D341Med (cell line): ENCODE results near the gene SLC25A48.
"Not testable (repeated sequence)": the region's sequence is repeated elsewhere in the genome, so short reads cannot be mapped to it uniquely, and the experiment has no call there.

Source experiments
- DNase-seq: peaks from one replicate; pipeline ENCODE4 v3.0.0; 2012; ENCODE audit warnings: low spot score

Gene SLC25A48

DNA sequence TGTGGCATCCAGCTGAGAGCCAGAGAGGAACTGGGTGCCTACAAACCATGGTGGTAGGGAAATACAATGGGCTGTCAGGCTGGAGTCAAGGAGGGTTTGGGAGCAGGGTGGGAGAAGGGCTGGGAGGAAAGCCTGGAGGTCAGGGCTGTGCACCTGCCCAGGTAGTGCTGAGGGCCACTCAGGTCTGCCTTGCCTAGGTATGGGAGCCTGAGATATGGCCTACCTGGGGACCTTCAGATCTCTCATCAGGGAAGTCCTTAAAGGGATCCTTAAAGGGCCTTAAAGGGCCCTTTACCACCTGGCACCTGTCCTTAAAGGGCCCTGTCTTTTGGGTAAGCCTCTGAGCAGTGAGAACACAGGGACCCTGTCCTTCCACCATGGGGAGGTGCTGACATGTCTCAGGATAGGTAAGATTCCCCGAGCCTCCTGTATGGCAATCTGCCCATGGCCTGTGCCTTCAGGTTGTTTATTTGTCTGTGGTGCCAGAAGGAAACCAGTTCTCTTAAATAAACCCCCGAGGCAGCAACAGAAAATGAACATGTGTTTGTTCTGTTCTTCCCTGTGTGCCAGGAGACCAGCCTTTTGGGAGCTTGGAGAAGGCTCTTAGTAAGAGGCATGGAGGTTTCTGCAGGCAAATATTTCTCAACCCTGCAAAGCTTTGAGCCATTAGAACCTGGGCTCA, 23.3 kb downstream of the SLC25A48 start:
- DNase-seq = no peak

DNA sequence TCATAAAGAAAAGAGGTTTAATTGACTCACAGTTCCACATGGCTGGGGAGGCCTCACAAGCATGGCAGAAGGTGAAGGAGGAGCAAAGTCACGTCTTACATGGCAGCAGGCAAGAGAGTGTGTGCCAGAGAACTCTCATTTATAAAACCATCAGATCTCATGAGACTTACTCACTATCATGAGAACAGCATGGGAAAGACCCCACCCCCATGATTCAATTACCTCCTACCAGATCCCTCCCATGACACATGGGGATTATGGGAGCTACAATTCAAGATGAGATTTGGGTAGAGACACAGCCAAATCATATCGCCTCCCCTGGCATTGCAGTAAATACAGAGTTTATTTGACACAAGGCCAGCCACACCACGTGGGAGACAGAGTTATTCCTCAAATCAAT, 24.7 kb downstream of the SLC25A48 start:
- not testable (repeated sequence) for DNase-seq

DNA sequence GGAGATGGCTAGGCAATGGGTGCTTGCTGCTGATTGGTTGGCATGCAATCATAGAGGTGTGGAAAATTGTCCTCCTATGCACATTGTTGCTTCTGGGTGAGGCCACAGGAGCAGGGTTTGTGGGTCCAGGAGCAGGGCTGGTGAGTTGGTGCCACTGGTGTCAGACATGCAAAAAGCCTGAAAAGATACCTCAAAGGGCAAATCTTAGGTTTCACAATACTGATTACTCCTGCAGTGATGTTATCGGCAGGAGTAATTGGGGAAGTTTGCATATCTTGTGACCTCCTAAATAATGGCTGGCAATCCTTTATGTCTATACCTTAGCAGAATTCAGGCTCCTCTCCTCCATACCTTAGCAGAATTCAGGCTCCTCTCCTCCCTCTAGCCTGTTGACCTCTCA, 25.2 kb downstream of the SLC25A48 start:
- DNase-seq = no peak

DNA sequence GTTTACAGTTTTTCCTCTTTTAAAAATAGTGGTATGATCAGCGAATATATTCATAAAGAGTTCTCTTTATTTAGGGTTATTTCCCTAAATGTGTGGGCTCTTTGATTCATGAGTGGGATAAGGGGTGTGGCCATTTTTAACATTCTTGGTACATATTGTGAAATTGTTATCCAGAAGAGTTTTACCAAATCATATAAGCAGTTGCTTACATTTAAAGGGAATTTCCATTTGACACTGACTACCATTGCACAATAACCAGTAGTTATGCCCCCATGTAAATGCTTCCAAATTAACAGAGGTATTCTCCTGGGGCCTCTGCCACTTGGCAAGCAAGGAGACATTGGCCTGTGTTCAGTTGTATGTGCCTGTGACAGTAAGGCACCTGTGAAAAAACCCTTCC, 27.2 kb downstream of the SLC25A48 start:
- no peak for DNase-seq

DNA sequence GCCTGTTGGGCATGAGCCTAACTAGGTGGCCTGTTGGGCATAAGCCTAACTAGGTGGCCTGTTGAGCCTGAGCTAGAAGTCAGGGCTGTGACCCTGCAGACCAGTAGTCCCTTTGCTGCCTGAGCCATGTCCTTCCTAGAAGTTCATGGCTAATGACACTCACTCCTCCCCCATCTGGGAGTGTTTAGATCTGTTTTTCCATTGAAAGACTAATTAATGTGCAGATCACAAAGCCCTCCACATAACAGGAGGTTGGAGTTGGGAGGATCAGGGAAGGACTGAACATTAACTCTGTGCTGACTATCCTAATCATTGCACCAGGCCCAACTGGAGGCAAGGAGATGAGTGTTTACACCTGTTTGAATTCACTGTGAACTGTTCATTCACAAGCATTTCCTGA, 27.6 kb downstream of the SLC25A48 start:
- DNase-seq = no peak

DNA sequence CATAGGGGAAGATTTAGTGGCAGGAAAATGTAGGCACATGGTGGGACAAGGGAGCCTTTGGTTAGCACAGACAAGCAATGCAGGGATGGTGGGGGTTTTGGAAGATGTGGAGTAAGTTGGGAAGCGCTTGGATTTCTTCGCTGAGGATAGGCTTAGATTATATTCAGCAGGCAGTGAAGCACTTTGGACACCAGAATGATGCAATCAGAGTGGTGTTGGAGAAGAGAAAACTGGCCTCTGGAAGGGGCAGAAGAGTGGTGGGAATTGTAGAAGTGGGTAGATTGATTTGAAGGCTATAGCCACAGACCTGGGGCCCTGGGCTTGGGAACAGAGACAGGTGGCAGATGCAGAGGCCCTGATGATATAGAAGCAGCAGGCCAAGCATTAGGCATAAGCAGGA, 28.3 kb downstream of the SLC25A48 start:
- no peak for DNase-seq

DNA sequence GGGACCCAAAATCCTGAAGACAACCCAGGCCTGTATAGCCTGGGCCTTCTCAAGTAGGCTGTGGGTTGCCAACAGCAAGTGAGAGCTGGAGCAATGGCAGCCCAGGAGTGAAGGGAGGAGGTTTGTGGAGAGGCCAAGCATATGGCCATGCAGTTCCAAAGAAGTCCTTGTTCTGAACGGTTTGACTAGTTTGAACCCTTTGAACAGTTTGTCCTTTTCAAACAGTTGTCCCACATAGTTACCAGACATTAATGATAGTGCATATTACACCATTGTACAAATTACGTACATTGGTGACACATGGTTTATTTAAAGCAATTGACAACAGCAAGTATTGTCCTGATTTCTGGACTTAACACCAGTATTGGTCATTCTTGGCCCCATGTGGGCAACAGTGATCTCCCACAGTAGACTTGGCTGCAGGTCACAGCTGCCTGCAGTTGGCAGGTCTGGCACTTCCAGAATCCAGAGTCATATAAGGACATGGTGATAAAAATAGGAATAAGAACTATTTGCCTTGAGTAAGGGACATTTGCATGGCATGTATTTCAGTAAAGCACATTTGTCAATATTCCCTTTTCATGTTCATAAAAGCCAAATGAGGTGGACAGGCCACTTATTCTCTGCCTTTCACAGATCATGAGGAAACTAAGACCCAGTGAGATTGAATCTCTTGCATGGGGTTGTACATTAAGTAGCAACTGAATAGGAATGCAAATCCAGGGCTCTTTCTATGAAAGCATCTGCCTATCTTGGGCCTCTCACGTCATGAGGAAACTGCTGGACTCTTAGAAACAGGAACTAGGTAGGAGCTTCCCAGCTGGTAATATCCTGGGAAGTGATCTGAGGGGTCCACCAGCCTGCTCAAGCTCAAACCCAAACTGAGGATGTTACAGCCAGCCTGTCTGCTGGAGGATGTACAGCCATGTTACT, 30.3 kb downstream of the SLC25A48 start:
- no peak for DNase-seq

DNA sequence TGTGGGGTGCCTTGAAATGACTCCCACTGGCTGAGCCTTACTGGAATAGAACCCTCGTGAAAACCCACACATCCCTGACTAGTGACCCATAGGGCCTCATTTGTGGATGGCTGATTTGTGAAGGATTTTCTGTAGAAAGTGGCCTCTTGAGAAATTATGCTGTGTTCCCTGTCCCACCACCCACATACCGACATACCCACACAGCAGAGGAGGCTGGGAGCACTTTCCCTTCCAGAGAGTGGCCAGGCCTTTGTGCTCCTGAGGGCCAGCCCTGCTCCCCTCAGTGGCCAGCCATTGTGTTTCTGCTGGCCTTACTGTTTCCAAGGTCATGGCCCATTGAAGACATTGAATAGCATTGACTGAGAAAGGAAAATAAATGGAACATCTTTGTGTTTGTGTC, 31.6 kb downstream of the SLC25A48 start:
- no peak for DNase-seq

DNA sequence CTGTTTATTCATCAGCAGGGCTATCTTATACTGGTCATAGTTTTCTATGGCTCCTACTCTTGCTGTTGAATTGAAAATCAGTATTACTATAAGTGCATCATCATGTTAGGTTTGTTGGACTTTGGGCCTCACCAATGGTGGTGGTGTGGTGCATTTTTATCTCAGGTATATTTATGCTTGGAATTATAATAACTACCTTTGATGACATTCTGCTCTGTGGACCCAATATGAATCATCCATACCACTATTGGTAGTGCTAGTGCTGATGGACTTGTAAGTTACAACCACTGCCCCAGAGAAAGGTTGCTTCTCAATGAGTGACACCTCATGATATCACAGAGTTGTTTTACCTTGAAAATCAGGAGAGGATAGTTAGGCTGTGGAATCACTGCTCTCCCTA, 33.1 kb downstream of the SLC25A48 start:
- no peak for DNase-seq

DNA sequence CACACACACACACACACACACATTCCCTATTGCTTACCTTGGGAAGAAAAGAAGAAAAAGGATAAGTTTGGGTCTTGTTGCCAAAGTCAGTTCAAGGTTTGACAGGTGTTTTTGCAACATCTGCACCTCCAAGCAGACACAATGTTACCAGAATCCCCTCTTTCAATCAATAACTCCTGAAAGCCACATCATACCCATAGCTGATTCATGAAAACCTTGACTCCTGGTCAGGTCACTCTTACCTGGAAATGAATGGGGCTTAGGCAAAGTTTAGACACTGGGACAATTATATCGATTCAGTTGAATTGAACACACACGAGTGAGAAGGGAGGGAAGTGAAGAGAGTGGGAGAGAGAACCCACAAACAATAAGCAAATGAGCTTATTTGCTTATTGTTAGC, 34.2 kb downstream of the SLC25A48 start:
- DNase-seq = no peak

DNA sequence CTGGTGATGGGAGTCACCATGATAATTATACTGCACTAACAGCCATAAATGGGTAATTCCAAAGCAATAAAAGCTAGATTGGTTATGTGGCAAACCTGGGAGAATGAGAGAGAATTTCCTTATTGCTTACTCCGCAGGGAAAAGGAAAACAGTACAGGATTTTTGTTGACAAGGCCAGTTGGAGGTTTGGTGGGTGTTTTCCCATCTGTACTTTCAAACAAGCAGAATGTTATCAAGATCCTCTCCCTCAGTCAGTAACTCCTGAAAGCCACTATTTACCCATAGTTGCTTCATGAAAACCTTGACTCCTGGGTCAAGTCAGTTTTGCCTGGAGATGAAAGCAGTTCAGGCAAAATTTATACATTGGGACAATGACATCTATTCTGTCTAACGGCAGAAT, 34.8 kb downstream of the SLC25A48 start:
- no peak for DNase-seq

DNA sequence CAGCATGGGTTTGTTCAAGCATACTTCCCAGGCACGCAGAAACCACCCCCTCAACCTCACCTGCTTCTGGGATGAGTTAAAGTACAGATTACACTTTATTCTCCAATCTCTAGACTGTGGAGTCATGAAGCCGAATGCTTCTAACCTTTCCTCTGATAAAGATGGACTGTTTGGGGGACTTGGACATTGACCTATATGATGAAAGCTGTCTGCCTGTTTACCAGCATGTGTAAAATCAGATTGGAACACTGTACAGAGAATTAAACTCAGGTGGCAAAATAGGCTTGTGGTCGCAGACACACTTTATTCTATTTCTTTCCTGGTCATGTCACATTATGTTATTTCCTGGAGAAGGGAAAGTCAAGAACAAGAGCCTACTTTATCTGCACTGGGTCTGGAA, 35.5 kb downstream of the SLC25A48 start:
- no peak for DNase-seq

DNA sequence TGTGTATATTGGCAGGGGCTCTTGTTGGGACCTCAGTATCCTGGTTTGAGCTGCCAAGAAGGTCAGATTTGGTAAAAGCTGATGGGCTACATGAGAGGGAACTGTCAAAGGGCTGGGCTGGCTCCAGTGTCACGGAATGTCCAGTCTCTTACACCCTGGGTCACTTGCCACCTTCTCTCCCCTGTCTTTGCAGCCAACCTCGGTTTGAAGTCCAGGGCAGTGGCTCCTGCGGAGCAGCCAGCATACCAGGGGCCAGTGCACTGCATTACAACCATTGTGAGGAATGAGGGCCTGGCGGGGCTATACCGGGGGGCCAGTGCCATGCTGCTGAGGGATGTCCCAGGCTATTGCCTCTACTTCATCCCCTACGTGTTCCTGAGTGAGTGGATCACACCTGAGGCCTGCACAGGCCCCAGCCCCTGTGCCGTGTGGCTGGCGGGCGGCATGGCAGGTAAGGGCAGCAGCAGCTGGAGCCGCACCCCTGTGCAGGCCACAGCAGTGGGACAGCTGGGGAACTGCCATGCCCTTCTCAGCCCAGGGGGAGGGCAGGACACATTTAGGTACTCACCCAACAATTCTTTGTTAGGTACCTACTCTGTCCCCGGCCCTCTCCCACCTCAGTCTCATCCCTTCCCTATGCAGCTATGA, 36.9 kb downstream of the SLC25A48 start:
- no peak for DNase-seq

DNA sequence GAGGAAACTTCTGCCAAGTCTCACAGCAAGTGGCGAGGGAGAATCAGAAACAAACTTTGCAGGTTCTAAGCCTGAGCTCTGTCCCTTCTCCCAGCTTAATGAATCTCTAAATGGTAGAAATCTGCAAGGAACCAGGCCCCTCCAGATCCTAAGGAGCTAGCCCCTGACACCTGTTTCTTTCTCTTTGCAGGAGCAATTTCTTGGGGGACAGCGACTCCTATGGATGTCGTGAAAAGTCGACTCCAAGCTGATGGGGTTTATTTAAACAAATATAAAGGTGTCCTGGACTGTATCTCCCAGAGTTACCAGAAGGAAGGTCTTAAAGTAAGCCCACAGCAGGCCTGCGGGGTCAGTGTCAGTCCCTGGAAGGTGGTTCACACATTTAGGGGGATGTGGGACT, 39.4 kb downstream of the SLC25A48 start:
- DNase-seq = no peak

DNA sequence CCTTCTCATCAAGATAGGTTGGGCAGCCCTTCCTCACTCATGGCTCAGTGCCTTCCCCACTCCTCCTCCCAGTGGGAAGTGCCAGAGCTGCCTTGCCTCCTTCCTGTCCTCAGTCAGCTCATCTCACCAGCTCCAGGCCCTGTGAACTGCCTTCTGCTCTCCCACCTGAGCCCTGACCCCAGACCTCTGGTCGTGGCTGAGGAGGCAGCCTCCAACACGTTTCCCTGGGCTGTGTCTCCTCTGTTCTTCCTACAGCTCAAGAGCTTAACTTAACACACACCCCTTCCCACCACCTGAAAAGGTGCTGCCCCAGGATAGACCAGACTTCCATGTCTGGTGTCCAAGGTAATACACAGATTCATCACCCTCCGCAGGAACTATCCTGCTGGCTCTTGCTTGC, 40.0 kb downstream of the SLC25A48 start:
- no peak for DNase-seq

DNA sequence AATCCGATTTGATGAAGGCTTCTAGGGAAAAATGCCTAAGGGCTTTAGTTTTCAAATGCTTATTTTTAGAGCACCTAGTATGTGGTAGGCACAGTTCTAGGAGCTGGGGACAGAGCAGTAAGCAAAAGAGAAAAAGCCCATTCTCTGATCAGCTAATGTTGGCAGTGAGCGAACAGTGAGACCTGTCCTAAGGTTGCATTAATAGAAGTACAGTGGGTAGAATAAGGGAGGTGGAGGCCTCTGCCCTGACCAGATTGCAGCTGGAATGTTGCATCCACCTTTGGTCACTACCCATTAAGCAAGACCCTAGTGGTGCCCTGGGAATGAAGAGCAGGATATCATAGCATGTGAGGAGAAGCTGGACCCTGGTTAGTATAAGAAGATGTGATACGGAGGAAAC, 41.1 kb downstream of the SLC25A48 start:
- no peak for DNase-seq

DNA sequence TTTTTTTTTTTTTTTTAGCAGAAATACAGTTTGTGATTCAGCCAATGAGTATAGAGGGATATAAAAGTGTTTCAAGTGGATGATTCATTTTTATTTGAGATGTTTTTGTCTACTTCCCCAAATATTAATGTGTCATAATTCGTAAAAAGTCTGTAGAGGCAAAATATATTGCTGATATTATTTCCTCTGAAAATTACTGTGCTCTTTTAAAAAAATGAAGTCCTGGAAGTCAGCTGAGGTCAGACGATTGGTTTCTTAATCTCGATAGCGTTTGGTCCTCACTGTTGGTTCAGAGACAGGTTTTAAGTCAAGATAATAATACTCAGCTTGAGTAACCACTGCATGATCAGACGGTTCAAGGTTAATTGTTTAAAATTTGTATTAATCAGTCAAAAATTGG, 41.7 kb downstream of the SLC25A48 start:
- DNase-seq = no peak

DNA sequence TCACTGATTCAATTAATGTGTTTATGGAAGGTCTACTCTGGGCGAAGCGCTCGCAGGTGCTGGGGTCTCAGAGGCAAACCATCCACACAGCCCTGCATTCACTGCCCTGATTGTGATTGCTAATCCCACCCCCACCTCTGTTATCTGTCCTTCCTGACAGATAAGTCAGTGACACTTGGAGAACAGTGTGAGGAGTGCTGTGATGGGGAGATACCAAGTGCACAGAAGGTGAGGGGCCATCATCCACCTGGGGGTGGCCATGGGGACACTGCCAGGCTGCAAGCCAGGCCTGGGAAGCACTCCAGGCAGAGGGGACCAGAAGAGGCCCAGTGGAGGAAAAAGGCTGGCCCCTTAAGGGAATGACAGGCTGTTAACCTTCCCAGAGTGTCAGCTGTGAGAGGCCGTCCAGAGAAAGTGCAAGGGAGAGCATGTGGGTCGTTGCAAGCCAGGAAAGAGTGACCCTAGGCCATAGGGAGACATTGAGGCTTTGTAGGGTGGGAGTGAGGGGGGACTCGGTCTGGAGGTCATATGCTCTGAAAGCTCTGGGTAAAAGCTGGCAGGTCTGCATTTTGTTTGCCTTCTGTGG, 43.2 kb downstream of the SLC25A48 start:
- DNase-seq = no peak

DNA sequence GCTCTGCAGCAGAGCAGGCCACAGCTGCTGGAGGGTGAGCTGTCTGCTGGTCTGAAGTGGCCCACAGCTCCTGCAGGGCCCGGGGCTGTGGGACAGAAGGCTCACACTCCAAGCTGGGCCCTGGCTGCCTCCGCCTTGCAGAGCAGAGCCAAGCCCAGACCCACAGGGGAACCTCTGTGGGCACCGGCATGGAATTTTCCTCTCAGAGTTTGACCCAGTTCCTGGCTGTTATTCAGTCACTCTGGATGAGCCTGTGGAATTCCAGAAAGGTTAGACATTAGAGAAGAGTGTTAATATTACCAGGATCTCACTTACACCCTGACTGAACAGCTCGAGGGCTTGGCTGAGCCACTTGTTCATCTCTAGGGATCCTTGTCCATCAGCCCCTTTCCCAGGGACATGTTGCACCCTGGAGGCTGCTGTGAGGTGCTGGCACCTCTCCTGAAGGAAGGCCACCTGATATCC, 43.7 kb downstream of the SLC25A48 start:
- no peak for DNase-seq

DNA sequence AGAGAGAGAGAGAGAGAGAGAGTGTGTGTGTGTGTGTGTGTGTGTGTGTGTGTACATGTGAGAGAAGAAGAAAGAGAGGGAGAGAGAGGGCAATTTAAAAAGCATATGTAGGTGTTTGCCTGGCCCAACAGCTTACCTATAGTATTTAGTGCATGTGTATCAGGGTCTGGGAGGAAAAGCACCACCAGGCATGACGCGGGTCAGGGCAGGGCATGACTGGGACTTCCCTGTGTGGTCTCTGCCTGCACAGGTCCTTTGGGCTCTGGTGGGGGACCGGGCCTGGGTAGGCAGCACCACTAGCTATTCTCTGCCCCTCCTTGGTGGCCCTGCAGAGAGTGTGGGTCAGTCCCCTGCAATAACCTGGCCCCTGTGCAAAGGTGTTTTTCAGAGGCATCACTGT, 45.1 kb downstream of the SLC25A48 start:
- no peak for DNase-seq

DNA sequence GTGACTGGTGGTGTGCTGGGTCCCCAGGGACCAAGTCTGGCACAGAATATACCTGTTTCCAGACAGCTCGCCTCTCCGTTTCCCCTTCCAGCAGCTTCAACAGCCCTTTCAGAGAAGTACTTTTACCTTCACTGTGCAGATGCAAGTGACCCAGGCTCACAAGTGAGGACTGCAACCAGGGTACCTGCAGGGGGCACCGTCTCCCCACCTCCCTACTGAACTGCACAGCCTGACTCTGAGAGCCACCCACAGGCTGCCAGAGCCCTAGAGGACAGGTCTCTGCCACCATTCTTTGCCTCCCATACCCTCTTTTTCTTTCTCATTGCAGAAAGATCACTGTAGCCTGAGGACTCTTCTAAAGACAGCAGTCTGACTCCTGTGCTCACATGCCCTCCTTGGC, 45.8 kb downstream of the SLC25A48 start:
- peak; percentile 52 for DNase-seq

DNA sequence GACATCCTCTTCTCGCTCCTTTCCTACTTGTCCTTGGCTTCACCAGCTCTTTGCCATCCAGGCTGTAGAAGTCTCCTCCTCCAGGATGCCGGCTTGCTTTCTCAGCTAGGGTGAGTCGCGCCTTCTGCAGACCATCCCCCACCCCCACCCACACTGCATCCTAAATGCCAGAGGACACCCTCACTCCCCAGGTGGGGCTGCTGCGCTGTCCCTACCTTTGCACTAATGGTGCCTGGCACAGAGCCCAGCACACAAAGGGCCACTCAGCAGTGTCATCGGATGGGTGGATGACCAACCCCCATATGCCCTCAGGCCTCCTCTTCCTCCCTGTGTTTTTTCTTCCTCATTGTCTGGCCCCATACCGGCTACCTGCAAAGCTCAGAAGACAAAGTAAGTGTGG, 46.3 kb downstream of the SLC25A48 start:
- DNase-seq = no peak

DNA sequence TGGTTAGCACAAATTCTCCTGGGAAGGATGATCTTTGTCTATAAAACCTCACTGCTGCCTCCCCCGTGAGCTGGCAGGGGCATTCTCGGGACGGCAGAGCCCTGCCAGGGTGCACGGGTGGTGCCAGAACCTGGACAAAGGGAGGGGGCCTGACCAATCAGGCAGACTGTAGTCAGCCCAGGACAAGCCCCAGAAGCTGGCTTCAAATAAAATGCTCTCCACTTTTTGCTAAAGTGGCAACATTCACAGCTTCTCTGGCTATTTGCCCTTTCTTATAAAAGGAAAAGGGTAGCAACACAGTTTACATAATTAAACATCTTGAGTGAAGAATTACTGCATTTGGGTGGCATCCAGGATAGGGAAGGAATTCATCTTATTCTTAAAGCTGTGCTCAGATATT, 46.8 kb downstream of the SLC25A48 start:
- no peak for DNase-seq
